Panc1 (cell line): ENCODE measurements around the gene RBFOX1.

Experiments used
- POLR2AphosphoS5 ChIP-seq: IDR thresholded peaks from 2 replicates; pipeline ENCODE4 v1.6.1; 2012; ENCODE audit warnings: mild to moderate bottlenecking, low read depth, low read length, moderate library complexity
- SIN3A ChIP-seq: IDR thresholded peaks from 2 replicates; pipeline ENCODE4 v1.6.1; 2012; ENCODE audit warnings: low read depth, mild to moderate bottlenecking, low read length, moderate library complexity, borderline replicate concordance; ENCODE audit not compliant: insufficient read depth
- TCF7L2 ChIP-seq: IDR thresholded peaks from 2 replicates; pipeline ENCODE4 v1.6.1; 2011; ENCODE audit warnings: mild to moderate bottlenecking, low read depth, low read length, inconsistent platforms
- TF ChIP-seq, protein P1 (sequence below): fragments of 450-650 bp; IDR thresholded peaks from 2 replicates; pipeline ENCODE4 v1.5.1; 2017; ENCODE audit warnings: mild to moderate bottlenecking
- TF ChIP-seq, protein P2 (sequence below), 2 experiments: IDR thresholded peaks; 2 replicates each; pipeline ENCODE4 v1.6.1; 2011 to 2012; ENCODE audit warnings: low read depth in 2 of 2, control low read depth in 1 of 2, low read length in 1 of 2, mild to moderate bottlenecking in 1 of 2, moderate library complexity in 1 of 2; ENCODE audit not compliant: insufficient read depth in 1 of 2

DNA sequence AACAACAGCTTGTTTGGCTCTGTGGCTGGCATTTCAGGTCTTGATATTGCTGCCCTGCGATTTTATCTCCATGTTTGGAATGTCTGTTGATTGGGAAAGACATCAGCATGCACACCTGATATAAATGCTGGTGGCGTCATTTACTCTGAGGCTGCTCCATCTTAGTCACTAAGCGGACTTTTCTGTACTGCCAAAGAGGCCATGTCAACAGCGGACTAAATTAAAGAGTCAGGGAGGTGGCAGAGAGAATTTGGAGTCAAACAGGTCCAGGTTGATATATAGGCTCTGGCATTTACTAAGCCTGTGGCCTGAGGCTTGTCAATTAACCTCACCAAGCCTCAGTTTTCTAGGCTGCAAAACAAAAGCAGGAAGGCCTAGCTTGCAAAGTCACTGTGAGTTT lies 6.2 kb downstream of the RBFOX1 start:
- TF ChIP-seq, protein P1, sequence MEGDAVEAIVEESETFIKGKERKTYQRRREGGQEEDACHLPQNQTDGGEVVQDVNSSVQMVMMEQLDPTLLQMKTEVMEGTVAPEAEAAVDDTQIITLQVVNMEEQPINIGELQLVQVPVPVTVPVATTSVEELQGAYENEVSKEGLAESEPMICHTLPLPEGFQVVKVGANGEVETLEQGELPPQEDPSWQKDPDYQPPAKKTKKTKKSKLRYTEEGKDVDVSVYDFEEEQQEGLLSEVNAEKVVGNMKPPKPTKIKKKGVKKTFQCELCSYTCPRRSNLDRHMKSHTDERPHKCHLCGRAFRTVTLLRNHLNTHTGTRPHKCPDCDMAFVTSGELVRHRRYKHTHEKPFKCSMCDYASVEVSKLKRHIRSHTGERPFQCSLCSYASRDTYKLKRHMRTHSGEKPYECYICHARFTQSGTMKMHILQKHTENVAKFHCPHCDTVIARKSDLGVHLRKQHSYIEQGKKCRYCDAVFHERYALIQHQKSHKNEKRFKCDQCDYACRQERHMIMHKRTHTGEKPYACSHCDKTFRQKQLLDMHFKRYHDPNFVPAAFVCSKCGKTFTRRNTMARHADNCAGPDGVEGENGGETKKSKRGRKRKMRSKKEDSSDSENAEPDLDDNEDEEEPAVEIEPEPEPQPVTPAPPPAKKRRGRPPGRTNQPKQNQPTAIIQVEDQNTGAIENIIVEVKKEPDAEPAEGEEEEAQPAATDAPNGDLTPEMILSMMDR: no peak
- TF ChIP-seq TCF7L2 (no peak), POLR2AphosphoS5 (no peak), SIN3A (no peak)
- TF ChIP-seq, protein P2, sequence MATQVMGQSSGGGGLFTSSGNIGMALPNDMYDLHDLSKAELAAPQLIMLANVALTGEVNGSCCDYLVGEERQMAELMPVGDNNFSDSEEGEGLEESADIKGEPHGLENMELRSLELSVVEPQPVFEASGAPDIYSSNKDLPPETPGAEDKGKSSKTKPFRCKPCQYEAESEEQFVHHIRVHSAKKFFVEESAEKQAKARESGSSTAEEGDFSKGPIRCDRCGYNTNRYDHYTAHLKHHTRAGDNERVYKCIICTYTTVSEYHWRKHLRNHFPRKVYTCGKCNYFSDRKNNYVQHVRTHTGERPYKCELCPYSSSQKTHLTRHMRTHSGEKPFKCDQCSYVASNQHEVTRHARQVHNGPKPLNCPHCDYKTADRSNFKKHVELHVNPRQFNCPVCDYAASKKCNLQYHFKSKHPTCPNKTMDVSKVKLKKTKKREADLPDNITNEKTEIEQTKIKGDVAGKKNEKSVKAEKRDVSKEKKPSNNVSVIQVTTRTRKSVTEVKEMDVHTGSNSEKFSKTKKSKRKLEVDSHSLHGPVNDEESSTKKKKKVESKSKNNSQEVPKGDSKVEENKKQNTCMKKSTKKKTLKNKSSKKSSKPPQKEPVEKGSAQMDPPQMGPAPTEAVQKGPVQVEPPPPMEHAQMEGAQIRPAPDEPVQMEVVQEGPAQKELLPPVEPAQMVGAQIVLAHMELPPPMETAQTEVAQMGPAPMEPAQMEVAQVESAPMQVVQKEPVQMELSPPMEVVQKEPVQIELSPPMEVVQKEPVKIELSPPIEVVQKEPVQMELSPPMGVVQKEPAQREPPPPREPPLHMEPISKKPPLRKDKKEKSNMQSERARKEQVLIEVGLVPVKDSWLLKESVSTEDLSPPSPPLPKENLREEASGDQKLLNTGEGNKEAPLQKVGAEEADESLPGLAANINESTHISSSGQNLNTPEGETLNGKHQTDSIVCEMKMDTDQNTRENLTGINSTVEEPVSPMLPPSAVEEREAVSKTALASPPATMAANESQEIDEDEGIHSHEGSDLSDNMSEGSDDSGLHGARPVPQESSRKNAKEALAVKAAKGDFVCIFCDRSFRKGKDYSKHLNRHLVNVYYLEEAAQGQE (IDR thresholded peaks at IDR 0.05; ENCODE audit: insufficient read depth in 1 of 2, low read depth in 2 of 2, low read length in 1 of 2): no peak
